Thoracic aorta (tissue), 2 donors: ENCODE data around the gene LRFN3. TPM values are rescaled to one million over a fixed set of nuclear protein-coding genes. Genes with fewer than 3 reads are reported as not detected.

Experiments used
- ATAC-seq: fragments of 150-250 bp; one replicate; pipeline ENCODE4 v1.8.0; 2017; ENCODE audit warnings: low read depth; ENCODE audit not compliant: insufficient number of reproducible peaks, low FRiP score
- DNase-seq: peaks from one replicate; pipeline ENCODE4 v3.0.0-alpha.2; 2020; ENCODE audit warnings: low spot score
- H3K27ac ChIP-seq, 2 donors: fragments of 200-600 bp; sonication (generic); 1 replicate in 1 of 2; 2 replicates in 1 of 2; pipeline ENCODE4 v1.5.1; 2016; ENCODE audit warnings: mild to moderate bottlenecking in 2 of 2, moderate library complexity in 2 of 2
- H3K27me3 ChIP-seq: fragments of 200-600 bp; sonication (generic); replicated peaks from 2 replicates; pipeline ENCODE4 v1.6.0; 2016; ENCODE audit warnings: mild to moderate bottlenecking; ENCODE audit not compliant: insufficient read depth
- H3K36me3 ChIP-seq: fragments of 200-600 bp; sonication (generic); one replicate; pipeline ENCODE4 v1.5.1; 2016
- H3K4me1 ChIP-seq, 2 donors: fragments of 200-600 bp; sonication (generic); 1 replicate in 1 of 2; 2 replicates in 1 of 2; pipeline versions ENCODE4 v1.5.1 to v1.6.0; 2016; ENCODE audit warnings: low read depth in 2 of 2, mild to moderate bottlenecking in 1 of 2; ENCODE audit not compliant: control insufficient read depth in 1 of 2
- H3K4me3 ChIP-seq: fragments of 200-600 bp; sonication (generic); 2 replicates; pipeline ENCODE4 v1.5.1; 2016; ENCODE audit warnings: mild to moderate bottlenecking
- H3K9me3 ChIP-seq: fragments of 200-600 bp; sonication (generic); 2 replicates; pipeline ENCODE4 v1.5.1; 2016
- total RNA-seq, 2 donors: library from RNA; depleted of rRNA; stranded (reverse); fragments of >200 nt; gene quantifications; one replicate each; pipeline versions ENCODE4 v1.1.0 to v1.2.3, GENCODE V29; 2016
- TF ChIP-seq, protein P1 (sequence below): fragments of 200-600 bp; sonication (generic); IDR thresholded peaks from one replicate; pipeline ENCODE4 v1.5.1; 2019; ENCODE audit warnings: antibody characterized with exemption

Gene LRFN3
- total RNA-seq, 2 donors from 2014 or later: 14.3 to 26.7 TPM

DNA sequence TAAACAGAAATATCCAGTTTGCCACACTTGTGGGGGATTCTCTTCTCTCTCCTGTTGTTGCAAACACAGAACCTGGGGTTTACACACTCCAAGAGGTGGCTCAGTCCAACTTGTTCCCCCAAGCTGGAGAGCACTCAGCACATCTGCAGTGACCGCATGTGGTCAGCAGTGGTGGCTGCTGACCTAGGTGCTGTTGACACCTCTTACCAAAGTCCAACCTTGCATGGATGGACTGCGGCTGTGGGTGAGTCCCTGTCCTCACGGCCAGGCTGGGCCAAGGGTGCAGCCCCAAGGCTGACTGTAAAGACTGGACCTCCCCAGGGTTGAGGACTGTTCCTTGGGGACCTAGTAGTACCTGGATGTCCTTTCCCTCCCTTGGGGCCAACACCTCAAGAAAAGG lies 6.1 kb downstream of the LRFN3 start:
- no peaks in the 10 kb centered on the region for H3K27me3 ChIP-seq
- H3K36me3 ChIP-seq: peaks cover 3% of the 10 kb centered on the region
- no peak overlapping the region for H3K27ac ChIP-seq
- TF ChIP-seq, protein P1, sequence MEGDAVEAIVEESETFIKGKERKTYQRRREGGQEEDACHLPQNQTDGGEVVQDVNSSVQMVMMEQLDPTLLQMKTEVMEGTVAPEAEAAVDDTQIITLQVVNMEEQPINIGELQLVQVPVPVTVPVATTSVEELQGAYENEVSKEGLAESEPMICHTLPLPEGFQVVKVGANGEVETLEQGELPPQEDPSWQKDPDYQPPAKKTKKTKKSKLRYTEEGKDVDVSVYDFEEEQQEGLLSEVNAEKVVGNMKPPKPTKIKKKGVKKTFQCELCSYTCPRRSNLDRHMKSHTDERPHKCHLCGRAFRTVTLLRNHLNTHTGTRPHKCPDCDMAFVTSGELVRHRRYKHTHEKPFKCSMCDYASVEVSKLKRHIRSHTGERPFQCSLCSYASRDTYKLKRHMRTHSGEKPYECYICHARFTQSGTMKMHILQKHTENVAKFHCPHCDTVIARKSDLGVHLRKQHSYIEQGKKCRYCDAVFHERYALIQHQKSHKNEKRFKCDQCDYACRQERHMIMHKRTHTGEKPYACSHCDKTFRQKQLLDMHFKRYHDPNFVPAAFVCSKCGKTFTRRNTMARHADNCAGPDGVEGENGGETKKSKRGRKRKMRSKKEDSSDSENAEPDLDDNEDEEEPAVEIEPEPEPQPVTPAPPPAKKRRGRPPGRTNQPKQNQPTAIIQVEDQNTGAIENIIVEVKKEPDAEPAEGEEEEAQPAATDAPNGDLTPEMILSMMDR: no peak
- ATAC-seq (no peak), DNase-seq (no peak)
- H3K4me1 ChIP-seq: peaks cover 4 to 17% of the 10 kb centered on the region in 2 donors
- H3K4me3 ChIP-seq: no peak overlapping the region
- no peaks in the 10 kb centered on the region for H3K9me3 ChIP-seq

DNA sequence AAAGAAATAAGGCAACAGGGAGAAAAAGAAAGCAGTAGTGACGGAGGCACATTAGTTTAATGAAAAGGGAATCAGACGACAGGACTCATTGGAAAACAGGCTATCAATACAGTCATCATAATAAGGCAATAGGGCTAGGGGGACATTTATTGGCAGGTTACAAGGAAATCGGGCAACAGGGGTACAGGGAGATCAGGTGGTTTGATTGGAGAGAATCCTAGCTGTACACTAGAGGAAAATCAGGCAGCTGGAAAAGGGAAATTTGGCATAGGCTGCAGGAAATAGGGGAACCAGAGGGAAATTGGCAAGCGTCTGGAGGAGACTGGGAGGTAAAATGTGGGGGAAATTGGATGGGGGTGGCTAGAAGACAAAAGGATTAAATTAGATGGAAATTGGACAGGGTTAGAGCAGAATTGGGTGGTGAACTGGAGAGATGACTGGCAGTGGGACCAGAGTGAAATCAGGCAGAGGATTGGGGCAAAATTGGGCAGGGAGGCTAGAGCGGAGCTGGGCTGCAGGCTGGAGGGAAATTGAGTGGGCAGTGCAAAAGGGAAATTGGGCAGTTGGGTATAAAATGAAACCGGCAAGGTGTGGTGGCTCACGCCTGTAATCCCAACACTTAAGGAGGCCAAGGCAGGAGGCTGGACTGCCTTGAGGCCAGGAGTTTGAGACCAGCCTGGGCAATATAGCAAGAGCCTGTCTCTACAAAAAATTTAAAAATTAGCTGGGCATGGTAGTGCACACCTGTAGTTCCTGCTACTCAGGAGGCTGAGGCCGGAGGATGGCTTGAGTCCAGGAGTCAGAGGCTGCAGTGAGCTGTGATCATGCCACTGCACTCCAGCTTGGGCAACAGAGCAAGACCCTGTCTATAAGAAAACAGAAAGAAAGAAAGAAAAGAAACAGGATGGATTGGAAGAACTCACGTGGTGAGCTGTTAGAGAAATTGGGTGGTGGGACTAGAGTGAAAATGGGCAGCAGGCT lies 7.4 kb downstream of the LRFN3 start:
- Histone ChIP-seq H3K4me3 (no peak overlapping the region), H3K27ac (no peak overlapping the region), H3K9me3 (no peaks in the 10 kb centered on the region), H3K27me3 (no peaks in the 10 kb centered on the region), H3K4me1 (peaks cover 0 to 3% of the 10 kb centered on the region in 2 donors), H3K36me3 (peaks cover 3% of the 10 kb centered on the region)
- no peak for ATAC-seq
- TF ChIP-seq, protein P1: no peak
- DNase-seq: no peak

DNA sequence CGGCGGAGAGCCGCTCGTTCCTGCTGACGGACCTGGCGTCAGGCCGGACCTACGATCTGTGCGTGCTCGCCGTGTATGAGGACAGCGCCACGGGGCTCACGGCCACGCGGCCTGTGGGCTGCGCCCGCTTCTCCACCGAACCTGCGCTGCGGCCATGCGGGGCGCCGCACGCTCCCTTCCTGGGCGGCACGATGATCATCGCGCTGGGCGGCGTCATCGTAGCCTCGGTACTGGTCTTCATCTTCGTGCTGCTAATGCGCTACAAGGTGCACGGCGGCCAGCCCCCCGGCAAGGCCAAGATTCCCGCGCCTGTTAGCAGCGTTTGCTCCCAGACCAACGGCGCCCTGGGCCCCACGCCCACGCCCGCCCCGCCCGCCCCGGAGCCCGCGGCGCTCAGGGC lies 8.4 kb downstream of the LRFN3 start:
- no peaks in the 10 kb centered on the region for H3K9me3 ChIP-seq
- peaks cover 3% of the 10 kb centered on the region for H3K36me3 ChIP-seq
- H3K4me1 ChIP-seq: no peaks in the 10 kb centered on the region
- no peaks in the 10 kb centered on the region for H3K27me3 ChIP-seq
- TF ChIP-seq, protein P1: no peak
- no peak overlapping the region for H3K4me3 ChIP-seq
- DNase-seq (no peak), ATAC-seq (no peak)
- no peak overlapping the region for H3K27ac ChIP-seq

DNA sequence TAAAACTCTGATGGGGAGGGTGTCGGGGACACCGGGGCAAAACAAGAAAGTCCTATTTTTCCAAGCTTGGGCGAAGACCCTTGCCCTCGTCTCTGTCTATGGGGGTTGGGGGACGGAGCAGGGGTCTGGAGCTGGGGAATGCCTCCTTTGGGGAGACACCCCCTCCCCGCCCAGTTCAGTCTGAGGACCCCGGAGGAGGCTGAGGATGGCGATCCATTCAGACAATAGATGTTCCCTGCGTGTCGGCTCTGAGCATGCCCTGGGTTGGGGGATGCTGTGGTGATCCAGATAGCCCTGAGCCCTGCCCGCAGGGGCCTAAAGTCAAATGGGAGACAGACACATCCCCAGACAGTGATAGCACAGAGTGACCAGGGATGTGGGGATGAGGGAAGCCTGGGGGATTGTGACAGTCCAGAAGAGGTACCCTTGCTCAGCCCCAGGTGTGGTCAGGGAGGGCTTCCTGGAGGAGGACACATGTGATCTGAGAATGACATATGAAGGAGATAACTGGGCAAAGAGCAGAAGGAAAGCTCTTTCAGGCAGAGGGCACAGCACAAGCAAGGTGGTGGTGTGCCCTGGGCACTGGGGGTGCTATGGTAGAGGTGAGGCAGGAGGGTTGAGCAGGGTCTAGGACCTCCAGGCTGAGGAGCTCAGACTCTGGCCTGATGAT lies 9.1 kb downstream of the LRFN3 start:
- Histone ChIP-seq H3K4me3 (no peak overlapping the region), H3K27ac (no peak overlapping the region), H3K9me3 (no peaks in the 10 kb centered on the region), H3K4me1 (no peaks in the 10 kb centered on the region), H3K27me3 (no peaks in the 10 kb centered on the region), H3K36me3 (peaks cover 3% of the 10 kb centered on the region)
- ATAC-seq (no peak), DNase-seq (no peak)
- TF ChIP-seq, protein P1: no peak

DNA sequence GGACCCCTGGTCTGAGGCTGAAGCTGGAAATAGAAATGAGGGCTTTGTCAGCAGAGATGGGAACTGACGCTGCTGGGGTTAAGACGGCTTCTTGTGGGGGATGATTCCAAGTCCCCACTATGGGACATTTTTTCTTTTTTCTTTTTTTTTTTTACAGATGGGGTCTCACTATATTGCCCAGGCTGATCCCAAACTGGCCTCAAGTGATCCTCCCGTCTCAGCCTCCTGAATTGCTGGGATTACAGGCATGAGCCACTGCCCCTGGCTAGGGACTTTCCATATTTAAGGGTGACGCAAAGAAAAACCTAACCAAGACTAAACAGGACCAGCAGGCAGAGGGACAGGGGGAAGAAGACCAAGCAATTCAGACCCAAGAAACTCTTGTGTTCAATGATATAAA lies 10.0 kb downstream of the LRFN3 start:
- H3K4me3 ChIP-seq: no peak overlapping the region
- no peaks in the 10 kb centered on the region for H3K4me1 ChIP-seq
- H3K27ac ChIP-seq: no peak overlapping the region
- no peaks in the 10 kb centered on the region for H3K9me3 ChIP-seq
- ATAC-seq: no peak
- no peak for DNase-seq
- H3K36me3 ChIP-seq: no peaks in the 10 kb centered on the region
- H3K27me3 ChIP-seq: no peaks in the 10 kb centered on the region
- TF ChIP-seq, protein P1: no peak
